ENCODE measurements around the gene OR51G1. TPM values are rescaled to one million over a fixed set of nuclear protein-coding genes. Genes with fewer than 3 reads are reported as not detected.

Gene OR51G1
- total RNA-seq, 1 experiment from 2014 or later = not detected

Other genes with a start within 250 kb of the OR51G1 start
- gene OR51E2, start 226.5 kb downstream of the OR51G1 start, total RNA-seq (2014; rRNA removed; shearing (Covaris generic)) = 0.06 TPM in 1 of 2 replicates, not detected in the other
- gene MMP26, start 219.6 kb downstream of the OR51G1 start, total RNA-seq (2014; rRNA removed; shearing (Covaris generic)) = not detected in 2 replicates
- gene OR51F1, start 154.4 kb downstream of the OR51G1 start, total RNA-seq (2014; rRNA removed; shearing (Covaris generic)) = not detected in 2 replicates
- not detected in 2 replicates for gene OR52R1, start 120.0 kb downstream of the OR51G1 start, total RNA-seq (2014; rRNA removed; shearing (Covaris generic))
- gene OR51F2, start 103.0 kb downstream of the OR51G1 start, total RNA-seq (2014; rRNA removed; shearing (Covaris generic)) = not detected in 2 replicates
- not detected in 2 replicates for gene OR51S1, start 75.1 kb downstream of the OR51G1 start, total RNA-seq (2014; rRNA removed; shearing (Covaris generic))
- not detected in 2 replicates for gene OR51T1, start 42.4 kb downstream of the OR51G1 start, total RNA-seq (2014; rRNA removed; shearing (Covaris generic))
- not detected in 2 replicates for gene OR51A7, start 20.6 kb downstream of the OR51G1 start, total RNA-seq (2014; rRNA removed; shearing (Covaris generic))
- gene OR51G2, start 5.0 kb downstream of the OR51G1 start, total RNA-seq (2014; rRNA removed; shearing (Covaris generic)) = not detected in 2 replicates
- gene OR51A4, start 23.3 kb upstream of the OR51G1 start, total RNA-seq (2014; rRNA removed; shearing (Covaris generic)) = not detected in 2 replicates
- gene OR51A2, start 31.4 kb upstream of the OR51G1 start, total RNA-seq (2014; rRNA removed; shearing (Covaris generic)) = not detected in 2 replicates
- gene OR51L1, start 70.5 kb upstream of the OR51G1 start, total RNA-seq (2014; rRNA removed; shearing (Covaris generic)) = not detected in 2 replicates
- gene OR52J3, start 122.2 kb upstream of the OR51G1 start, total RNA-seq (2014; rRNA removed; shearing (Covaris generic)) = not detected in 2 replicates
- not detected in 2 replicates for gene OR52E2, start 135.3 kb upstream of the OR51G1 start, total RNA-seq (2014; rRNA removed; shearing (Covaris generic))
- gene OR52E1, start 145.2 kb upstream of the OR51G1 start, total RNA-seq (2014; rRNA removed; shearing (Covaris generic)) = not detected in 2 replicates
- not detected in 2 replicates for gene OR52A5, start 214.0 kb upstream of the OR51G1 start, total RNA-seq (2014; rRNA removed; shearing (Covaris generic))
- gene OR52A1, start 230.4 kb upstream of the OR51G1 start, total RNA-seq (2014; rRNA removed; shearing (Covaris generic)) = under 0.01 TPM in 1 of 2 replicates, not detected in the other

Measured in Daoy (cell line).